T-helper 2 cell treated with Interferon-gamma antibody and Interleukin-4, amounts not matched to agents 5 μg/mL and 100 μg/mL, for 36 hours (primary cell): ENCODE results near the gene PTPN13.

Experiments
- DNase-seq: peaks from one replicate; pipeline ENCODE4 v3.0.0; 2021; ENCODE audit warnings: low spot score
- H3K27ac Mint-ChIP-seq: one replicate; pipeline ENCODE4 v1.8.0; 2021; ENCODE audit warnings: mild to moderate bottlenecking, mixed read lengths
- H3K27me3 Mint-ChIP-seq: one replicate; pipeline ENCODE4 v1.8.0; 2021; ENCODE audit warnings: low read depth, mixed read lengths
- H3K36me3 Mint-ChIP-seq: one replicate; pipeline ENCODE4 v1.8.0; 2021; ENCODE audit warnings: low read depth, mixed read lengths
- H3K4me1 Mint-ChIP-seq: one replicate; pipeline ENCODE4 v1.8.0; 2021; ENCODE audit warnings: low read depth, mixed read lengths
- H3K4me3 Mint-ChIP-seq: one replicate; pipeline ENCODE4 v1.8.0; 2022; ENCODE audit warnings: mild to moderate bottlenecking, moderate library complexity, mixed read lengths
- H3K9me3 Mint-ChIP-seq: one replicate; pipeline ENCODE4 v1.8.0; 2021; ENCODE audit warnings: mixed read lengths

Gene PTPN13

GRCh38 chr4:86606809-86607208 is 12.7 kb downstream of the PTPN13 start:
- Mint-ChIP-seq H3K9me3 (no peaks in the 10 kb centered on the region), H3K27me3 (peaks cover 7% of the 10 kb centered on the region), H3K4me3 (no peak overlapping the region), H3K36me3 (no peaks in the 10 kb centered on the region), H3K4me1 (no peaks in the 10 kb centered on the region), H3K27ac (no peak overlapping the region)
- DNase-seq = no peak

GRCh38 chr4:86608757-86609375 is 14.8 kb downstream of the PTPN13 start:
- no peak for DNase-seq
- Mint-ChIP-seq H3K9me3 (no peaks in the 10 kb centered on the region), H3K27me3 (peaks cover 9% of the 10 kb centered on the region), H3K4me3 (no peak overlapping the region), H3K27ac (no peak overlapping the region), H3K36me3 (no peaks in the 10 kb centered on the region), H3K4me1 (no peaks in the 10 kb centered on the region)

GRCh38 chr4:86611757-86612156 is 17.6 kb downstream of the PTPN13 start:
- Mint-ChIP-seq H3K4me1 (no peaks in the 10 kb centered on the region), H3K9me3 (no peaks in the 10 kb centered on the region), H3K27ac (no peak overlapping the region), H3K4me3 (no peak overlapping the region), H3K27me3 (peaks cover 7% of the 10 kb centered on the region), H3K36me3 (no peaks in the 10 kb centered on the region)
- DNase-seq = no peak

- no peak for DNase-seq
- no peaks in the 10 kb centered on the region for H3K4me1 Mint-ChIP-seq
- H3K36me3 Mint-ChIP-seq = no peaks in the 10 kb centered on the region
- no peak overlapping the region for H3K4me3 Mint-ChIP-seq
- H3K9me3 Mint-ChIP-seq = no peaks in the 10 kb centered on the region
- H3K27ac Mint-ChIP-seq = no peak overlapping the region
- H3K27me3 Mint-ChIP-seq = peaks cover 2% of the 10 kb centered on the region
Observed at GRCh38 chr4:86613734-86614133, 19.6 kb downstream of the PTPN13 start.

GRCh38 chr4:86614865-86615264 is 20.8 kb downstream of the PTPN13 start:
- H3K27me3 Mint-ChIP-seq = peaks cover 2% of the 10 kb centered on the region
- no peak for DNase-seq
- no peak overlapping the region for H3K27ac Mint-ChIP-seq
- no peaks in the 10 kb centered on the region for H3K4me1 Mint-ChIP-seq
- H3K9me3 Mint-ChIP-seq = no peaks in the 10 kb centered on the region
- no peaks in the 10 kb centered on the region for H3K36me3 Mint-ChIP-seq
- H3K4me3 Mint-ChIP-seq = no peak overlapping the region

- Mint-ChIP-seq H3K36me3 (no peaks in the 10 kb centered on the region), H3K4me3 (no peak overlapping the region), H3K4me1 (no peaks in the 10 kb centered on the region), H3K27ac (no peak overlapping the region), H3K27me3 (peaks cover 2% of the 10 kb centered on the region), H3K9me3 (no peaks in the 10 kb centered on the region)
- DNase-seq = no peak
Observed at GRCh38 chr4:86615501-86615900, 21.4 kb downstream of the PTPN13 start.

GRCh38 chr4:86619656-86620055 is 25.5 kb downstream of the PTPN13 start:
- Mint-ChIP-seq H3K9me3 (no peaks in the 10 kb centered on the region), H3K27ac (no peak overlapping the region), H3K27me3 (peaks cover 5% of the 10 kb centered on the region), H3K4me1 (no peaks in the 10 kb centered on the region), H3K36me3 (no peaks in the 10 kb centered on the region), H3K4me3 (no peak overlapping the region)
- DNase-seq = no peak

- H3K4me1 Mint-ChIP-seq = no peaks in the 10 kb centered on the region
- H3K4me3 Mint-ChIP-seq = no peak overlapping the region
- no peak overlapping the region for H3K27ac Mint-ChIP-seq
- DNase-seq = no peak
- H3K36me3 Mint-ChIP-seq = no peaks in the 10 kb centered on the region
- H3K9me3 Mint-ChIP-seq = no peaks in the 10 kb centered on the region
- peaks cover 5% of the 10 kb centered on the region for H3K27me3 Mint-ChIP-seq
Observed at GRCh38 chr4:86621435-86621834, 27.3 kb downstream of the PTPN13 start.

GRCh38 chr4:86626066-86626465 is 32.0 kb downstream of the PTPN13 start:
- no peak for DNase-seq
- H3K9me3 Mint-ChIP-seq = no peaks in the 10 kb centered on the region
- no peak overlapping the region for H3K27ac Mint-ChIP-seq
- no peak overlapping the region for H3K4me3 Mint-ChIP-seq
- H3K4me1 Mint-ChIP-seq = no peaks in the 10 kb centered on the region
- H3K36me3 Mint-ChIP-seq = no peaks in the 10 kb centered on the region
- peaks cover 5% of the 10 kb centered on the region for H3K27me3 Mint-ChIP-seq

- Mint-ChIP-seq H3K4me1 (no peaks in the 10 kb centered on the region), H3K9me3 (no peaks in the 10 kb centered on the region), H3K36me3 (no peaks in the 10 kb centered on the region), H3K4me3 (no peak overlapping the region), H3K27me3 (peaks cover 2% of the 10 kb centered on the region), H3K27ac (no peak overlapping the region)
- no peak for DNase-seq
Observed at GRCh38 chr4:86627462-86628135, 33.5 kb downstream of the PTPN13 start.

- DNase-seq = no peak
- H3K27ac Mint-ChIP-seq = no peak overlapping the region
- no peaks in the 10 kb centered on the region for H3K27me3 Mint-ChIP-seq
- no peak overlapping the region for H3K4me3 Mint-ChIP-seq
- no peaks in the 10 kb centered on the region for H3K9me3 Mint-ChIP-seq
- H3K36me3 Mint-ChIP-seq = no peaks in the 10 kb centered on the region
- H3K4me1 Mint-ChIP-seq = no peaks in the 10 kb centered on the region
Observed at GRCh38 chr4:86630629-86631028, 36.5 kb downstream of the PTPN13 start.

GRCh38 chr4:86631166-86631565 is 37.1 kb downstream of the PTPN13 start:
- no peaks in the 10 kb centered on the region for H3K27me3 Mint-ChIP-seq
- no peaks in the 10 kb centered on the region for H3K4me1 Mint-ChIP-seq
- no peak overlapping the region for H3K27ac Mint-ChIP-seq
- no peaks in the 10 kb centered on the region for H3K9me3 Mint-ChIP-seq
- H3K36me3 Mint-ChIP-seq = no peaks in the 10 kb centered on the region
- DNase-seq = no peak
- H3K4me3 Mint-ChIP-seq = no peak overlapping the region

- H3K4me3 Mint-ChIP-seq = no peak overlapping the region
- no peak overlapping the region for H3K27ac Mint-ChIP-seq
- H3K36me3 Mint-ChIP-seq = no peaks in the 10 kb centered on the region
- no peaks in the 10 kb centered on the region for H3K27me3 Mint-ChIP-seq
- no peak for DNase-seq
- H3K4me1 Mint-ChIP-seq = no peaks in the 10 kb centered on the region
- H3K9me3 Mint-ChIP-seq = no peaks in the 10 kb centered on the region
Observed at GRCh38 chr4:86633854-86634253, 39.7 kb downstream of the PTPN13 start.

GRCh38 chr4:86640469-86640868 is 46.4 kb downstream of the PTPN13 start:
- Mint-ChIP-seq H3K27ac (no peak overlapping the region), H3K36me3 (no peaks in the 10 kb centered on the region), H3K4me1 (no peaks in the 10 kb centered on the region), H3K27me3 (no peaks in the 10 kb centered on the region), H3K9me3 (no peaks in the 10 kb centered on the region), H3K4me3 (no peak overlapping the region)
- DNase-seq = no peak
